HepG2 (cell line): ENCODE data around the gene HHLA2. TPM values are rescaled to one million over a fixed set of nuclear protein-coding genes. Genes with fewer than 3 reads are reported as not detected.

Experiments used
- ATAC-seq: fragments of 200-7000 bp; cut with Tn5 transposase; 3 replicates; pipeline ENCODE4 v1.9.1; 2020; ENCODE audit warnings: mild to moderate bottlenecking, moderate library complexity
- BruUV-seq: library from RNA; stranded (reverse); fragments of 400-500 nt; replicated peaks from 2 replicates; lab custom pipeline; 2021; lab: Mats Ljungman, UMichigan
- CTCF ChIA-PET: fragments of 300-600 bp; formaldehyde crosslinking; extraction: SDS; loops from one replicate; lab custom pipeline; 2021; ENCODE audit warnings: low total read pairs, inconsistent platforms, low intra/inter-chr PET ratio; lab: Yijun Ruan, JAX
- POLR2A ChIA-PET: fragments of 350-600 bp; sonication (Branson Sonifier 250); formaldehyde crosslinking; loops from one replicate; lab custom pipeline; 2020; ENCODE audit warnings: antibody characterized with exemption, inconsistent platforms; lab: Yijun Ruan, JAX
- DNase-seq: peaks from one replicate; pipeline ENCODE4 v3.0.0-alpha.2; 2015; ENCODE audit warnings: low spot score
- FAIRE-seq: peaks from 3 replicates; lab custom pipeline; 2011; peaks lifted over from hg19 to GRCh38; lab: Jason Lieb, UNC
- H2AFZ ChIP-seq: one replicate; pipeline ENCODE4 v1.6.1; 2011; ENCODE audit warnings: low read length, inconsistent platforms
- H3K27ac ChIP-seq: fragments of 300-600 bp; 3 replicates; pipeline ENCODE4 v1.8.0; 2011; ENCODE audit warnings: mixed run types, mild to moderate bottlenecking, mixed read lengths, low read length, inconsistent platforms; ENCODE audit not compliant: insufficient read depth; ENCODE audit errors: extremely low read length
- H3K27me3 ChIP-seq, 2 experiments: fragments of 200-600 bp in 1 of 2; 2 replicates in 1 of 2; 3 replicates in 1 of 2; pipeline versions ENCODE4 v1.6.0 to v1.8.0; 2011; ENCODE audit warnings: low read length in 2 of 2, mild to moderate bottlenecking in 2 of 2, moderate library complexity in 2 of 2, inconsistent platforms in 1 of 2; ENCODE audit not compliant: insufficient read depth in 2 of 2, control insufficient read depth in 1 of 2
- H3K36me3 ChIP-seq, 2 experiments: fragments of 200-600 bp in 1 of 2; replicated peaks in 1 of 2; 2 replicates in 1 of 2; 3 replicates in 1 of 2; pipeline versions ENCODE4 v1.5.1 to v1.8.0; 2011; ENCODE audit warnings: low read length in 2 of 2, inconsistent platforms in 1 of 2; ENCODE audit not compliant: insufficient read depth in 2 of 2, control insufficient read depth in 1 of 2
- H3K4me1 ChIP-seq: 2 replicates; pipeline ENCODE4 v1.5.1; 2012; ENCODE audit warnings: low read length, inconsistent platforms; ENCODE audit not compliant: insufficient read depth
- H3K4me2 ChIP-seq: 2 replicates; pipeline ENCODE4 v1.6.0; 2011; ENCODE audit warnings: low read depth, low read length, inconsistent platforms
- H3K4me3 ChIP-seq, 3 experiments: fragments of 200-600 bp in 1 of 3; sonication (generic), shearing (Covaris generic) in 1 of 3; replicated peaks in 1 of 3; 2 replicates each; pipeline ENCODE4 v1.5.1; 2011 to 2016; ENCODE audit warnings: low read length in 3 of 3, inconsistent platforms in 2 of 3, low read depth in 2 of 3, mild to moderate bottlenecking in 2 of 3, control low read depth in 1 of 3, mixed read lengths in 1 of 3; ENCODE audit not compliant: insufficient read depth in 1 of 3
- H3K79me2 ChIP-seq: one replicate; pipeline ENCODE4 v1.6.1; 2011; ENCODE audit warnings: low read length, inconsistent platforms; ENCODE audit not compliant: insufficient read depth
- H3K9ac ChIP-seq: 2 replicates; pipeline ENCODE4 v1.6.0; 2011; ENCODE audit warnings: mild to moderate bottlenecking, low read depth, low read length, inconsistent platforms; ENCODE audit not compliant: insufficient read depth
- H3K9me3 ChIP-seq: 2 replicates; pipeline ENCODE4 v1.5.1; 2012; ENCODE audit warnings: mild to moderate bottlenecking, low read length
- H4K20me1 ChIP-seq: 2 replicates; pipeline ENCODE4 v1.6.0; 2011; ENCODE audit warnings: inconsistent platforms, mild to moderate bottlenecking, low read length, moderate library complexity; ENCODE audit not compliant: insufficient read depth
- CHD2 ChIP-seq: IDR thresholded peaks from 2 replicates; pipeline ENCODE4 v1.6.1; 2011; ENCODE audit warnings: low read depth, low read length, improper control_type of control experiment
- KAT8 ChIP-seq: IDR thresholded peaks from 2 replicates; pipeline ENCODE4 v1.6.1; 2016; ENCODE audit warnings: missing genetic modification reagents, missing compliant biosample characterization
- KLF16 ChIP-seq, 2 experiments: sonication (generic) in 1 of 2; formaldehyde crosslinking in 1 of 2; IDR thresholded peaks; 2 replicates each; pipeline versions ENCODE4 v1.6.1 to v1.8.0; 2016 to 2023; ENCODE audit warnings: missing genetic modification reagents in 2 of 2, missing compliant biosample characterization in 1 of 2
- NFYB ChIP-seq: sonication (generic); formaldehyde crosslinking; IDR thresholded peaks from 2 replicates; pipeline ENCODE4 v1.4.0; 2020; ENCODE audit warnings: missing genetic modification reagents
- WGBS: methylation state at CpG from one replicate; pipeline ENCODE4 v1.1.6; 2017; ENCODE audit warnings: low lambda C conversion rate; 5-methylcytosine and 5-hydroxymethylcytosine counted together
- in situ Hi-C: cut with HindIII; loops from 2 replicates; pipeline ENCODE4 v1.10.0; 2017; ENCODE audit warnings: low pct_unique_long_range_greater_than_20kb; ENCODE audit not compliant: extremely low pct_ligation_motif_present
- intact Hi-C: fragments of 100-400 bp; cut with micrococcal nuclease; formaldehyde crosslinking; loops from one replicate; pipeline ENCODE4 v1.10.0; 2022; ENCODE audit not compliant: unreplicated experiment
- polyA plus RNA-seq, 8 experiments: library from polyadenylated mRNA; depleted of rRNA in 3 of 8; stranded (reverse) in 7 of 8; unstranded in 1 of 8; fragments of >200 nt; fragmentation: Illumina TruSeq in 4 of 8; extraction: Trizol in 4 of 8; gene quantifications; 2 replicates each; pipeline versions ENCODE4 v1.2.1 to v1.2.3, GENCODE V29; 2011 to 2016; ENCODE audit warnings: low read depth in 4 of 8, missing spikeins in 1 of 8, mixed read lengths in 1 of 8; ENCODE audit not compliant: insufficient read depth in 1 of 8
- total RNA-seq, 5 experiments: library from RNA; depleted of rRNA; stranded (reverse); fragments of >200 nt; fragmentation: Illumina TruSeq; extraction: Trizol; gene quantifications; 2 replicates each; pipeline ENCODE4 v1.2.3, GENCODE V29; 2016; ENCODE audit warnings: low read depth in 1 of 5
- TF ChIP-seq, protein P1 (sequence below): sonication (generic); formaldehyde crosslinking; IDR thresholded peaks from 2 replicates; pipeline ENCODE4 v1.5.0; 2020; ENCODE audit warnings: missing genetic modification reagents
- TF ChIP-seq, protein P2 (sequence below): sonication (generic); formaldehyde crosslinking; IDR thresholded peaks from 2 replicates; pipeline ENCODE4 v1.4.0; 2020; ENCODE audit warnings: missing genetic modification reagents

HHLA2 gene
- total and polyA plus RNA-seq, 2 of the 13 experiments (the other 11 are each of a cell fraction or from before 2014, with no cell fraction given), result not detected

DNA sequence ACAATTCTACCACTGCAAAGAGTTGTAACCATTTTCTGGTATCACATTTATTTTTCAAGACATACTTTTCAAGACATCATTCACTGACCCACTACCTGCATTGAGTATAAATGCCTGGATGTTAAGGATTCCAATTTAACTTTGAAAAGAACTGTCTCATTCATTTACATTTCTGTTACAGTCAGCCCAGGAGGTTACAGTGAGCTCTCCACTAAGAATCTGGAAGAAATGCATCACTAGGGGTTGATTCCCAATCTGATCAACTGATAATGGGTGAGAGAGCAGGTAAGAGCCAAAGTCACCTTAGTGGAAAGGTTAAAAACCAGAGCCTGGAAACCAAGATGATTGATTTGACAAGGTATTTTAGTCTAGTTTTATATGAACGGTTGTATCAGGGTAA lies 81.0 kb downstream of the HHLA2 start:
- in situ Hi-C loops, result no loop called here
- no peaks in the 10 kb centered on the region for H3K4me1 ChIP-seq
- DNase-seq (no peak), FAIRE-seq (no peak), ATAC-seq (no peak)
- H3K9ac ChIP-seq, result no peak overlapping the region
- no peaks in the 10 kb centered on the region for H3K36me3 ChIP-seq
- H3K79me2 ChIP-seq, result no peaks in the 10 kb centered on the region
- ChIA-PET POLR2A (no interaction called here), CTCF (no interaction called here)
- intact Hi-C loops, result no loop called here
- H4K20me1 ChIP-seq, result no peaks in the 10 kb centered on the region
- WGBS, result 0% methylated on average over 1 of the region's 1 CpG
- no peak overlapping the region for H3K27ac ChIP-seq
- H3K4me2 ChIP-seq, result no peak overlapping the region
- no TSS peak for BruUV-seq
- no peaks in the 10 kb centered on the region for H3K9me3 ChIP-seq
- H2AFZ ChIP-seq, result no peak overlapping the region
- no peak overlapping the region for H3K4me3 ChIP-seq
- H3K27me3 ChIP-seq, result no peaks in the 10 kb centered on the region
- no peak for TF ChIP-seq CHD2
- TF ChIP-seq, protein P1, sequence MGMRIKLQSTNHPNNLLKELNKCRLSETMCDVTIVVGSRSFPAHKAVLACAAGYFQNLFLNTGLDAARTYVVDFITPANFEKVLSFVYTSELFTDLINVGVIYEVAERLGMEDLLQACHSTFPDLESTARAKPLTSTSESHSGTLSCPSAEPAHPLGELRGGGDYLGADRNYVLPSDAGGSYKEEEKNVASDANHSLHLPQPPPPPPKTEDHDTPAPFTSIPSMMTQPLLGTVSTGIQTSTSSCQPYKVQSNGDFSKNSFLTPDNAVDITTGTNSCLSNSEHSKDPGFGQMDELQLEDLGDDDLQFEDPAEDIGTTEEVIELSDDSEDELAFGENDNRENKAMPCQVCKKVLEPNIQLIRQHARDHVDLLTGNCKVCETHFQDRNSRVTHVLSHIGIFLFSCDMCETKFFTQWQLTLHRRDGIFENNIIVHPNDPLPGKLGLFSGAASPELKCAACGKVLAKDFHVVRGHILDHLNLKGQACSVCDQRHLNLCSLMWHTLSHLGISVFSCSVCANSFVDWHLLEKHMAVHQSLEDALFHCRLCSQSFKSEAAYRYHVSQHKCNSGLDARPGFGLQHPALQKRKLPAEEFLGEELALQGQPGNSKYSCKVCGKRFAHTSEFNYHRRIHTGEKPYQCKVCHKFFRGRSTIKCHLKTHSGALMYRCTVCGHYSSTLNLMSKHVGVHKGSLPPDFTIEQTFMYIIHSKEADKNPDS (CRISPR knock-in tag), result no peak
- no peak for TF ChIP-seq KLF16 (CRISPR knock-in tag; IDR thresholded peaks at IDR 0.05)
- TF ChIP-seq KAT8, result no peak
- TF ChIP-seq, protein P2, sequence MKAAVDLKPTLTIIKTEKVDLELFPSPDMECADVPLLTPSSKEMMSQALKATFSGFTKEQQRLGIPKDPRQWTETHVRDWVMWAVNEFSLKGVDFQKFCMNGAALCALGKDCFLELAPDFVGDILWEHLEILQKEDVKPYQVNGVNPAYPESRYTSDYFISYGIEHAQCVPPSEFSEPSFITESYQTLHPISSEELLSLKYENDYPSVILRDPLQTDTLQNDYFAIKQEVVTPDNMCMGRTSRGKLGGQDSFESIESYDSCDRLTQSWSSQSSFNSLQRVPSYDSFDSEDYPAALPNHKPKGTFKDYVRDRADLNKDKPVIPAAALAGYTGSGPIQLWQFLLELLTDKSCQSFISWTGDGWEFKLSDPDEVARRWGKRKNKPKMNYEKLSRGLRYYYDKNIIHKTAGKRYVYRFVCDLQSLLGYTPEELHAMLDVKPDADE (CRISPR knock-in tag), result no peak
- TF ChIP-seq NFYB (CRISPR knock-in tag), result no peak
